Activated CD8-positive, alpha-beta T cell treated with anti-CD3 and anti-CD28 coated beads for 36 hours (primary cell): ENCODE data around the gene SHC4. TPM values are rescaled to one million over a fixed set of nuclear protein-coding genes. Genes with fewer than 3 reads are reported as not detected.

Experiments used
- ATAC-seq: fragments of 200-7000 bp; cut with Tn5 transposase; one replicate; pipeline ENCODE4 v1.10.0; 2021; ENCODE audit warnings: mild to moderate bottlenecking, moderate library complexity
- CTCF ChIA-PET: fragments of 350-600 bp; sonication (Branson Sonifier 250); formaldehyde crosslinking; loops from one replicate; lab custom pipeline; 2021; ENCODE audit warnings: antibody characterized with exemption; lab: Charles Lee
- POLR2A ChIA-PET: fragments of 350-600 bp; sonication (Branson Sonifier 250); formaldehyde crosslinking; loops from one replicate; lab custom pipeline; 2021; ENCODE audit warnings: antibody characterized with exemption; lab: Charles Lee
- DNase-seq: peaks from one replicate; pipeline ENCODE4 v3.0.0-alpha.2; 2020
- H3K27ac Mint-ChIP-seq: one replicate; pipeline ENCODE4 v1.8.0; 2021; ENCODE audit warnings: mild to moderate bottlenecking, mixed read lengths
- H3K27me3 Mint-ChIP-seq: one replicate; pipeline ENCODE4 v1.8.0; 2021; ENCODE audit warnings: mixed read lengths
- H3K36me3 Mint-ChIP-seq: one replicate; pipeline ENCODE4 v1.8.0; 2021; ENCODE audit warnings: low read depth, mixed read lengths
- H3K4me1 Mint-ChIP-seq: one replicate; pipeline ENCODE4 v1.8.0; 2021; ENCODE audit warnings: low read depth, mixed read lengths
- H3K4me3 Mint-ChIP-seq: one replicate; pipeline ENCODE4 v1.8.0; 2021; ENCODE audit warnings: mild to moderate bottlenecking, moderate library complexity, mixed read lengths
- H3K9me3 Mint-ChIP-seq: one replicate; pipeline ENCODE4 v1.8.0; 2021; ENCODE audit warnings: mixed read lengths
- CTCF ChIP-seq: fragments of 200-600 bp; IDR thresholded peaks from one replicate; pipeline ENCODE4 v1.8.0; 2022; ENCODE audit warnings: antibody characterized with exemption, mild to moderate bottlenecking
- intact Hi-C: fragments of 100-400 bp; cut with micrococcal nuclease; formaldehyde crosslinking; loops from one replicate; pipeline ENCODE4 v1.10.0; 2022
- total RNA-seq, 2 experiments: library from RNA; stranded (reverse); gene quantifications; one replicate each; pipeline ENCODE4 v1.2.3, GENCODE V29; 2021

Gene SHC4
- total RNA-seq, 2 experiments from 2014 or later = 2.5 TPM

GRCh38 chr15:48814286-48814685, 149.4 kb downstream of the SHC4 start:
- H3K4me1 Mint-ChIP-seq = peaks cover 15% of the 10 kb centered on the region
- H3K4me3 Mint-ChIP-seq = no peak overlapping the region
- CTCF ChIA-PET = no interaction called here
- peaks cover 10% of the 10 kb centered on the region for H3K36me3 Mint-ChIP-seq
- H3K9me3 Mint-ChIP-seq = no peaks in the 10 kb centered on the region
- DNase-seq (peak; percentile 11), ATAC-seq (no peak)
- H3K27ac Mint-ChIP-seq = no peak overlapping the region
- POLR2A ChIA-PET = no interaction called here
- TF ChIP-seq CTCF = no peak
- intact Hi-C loops = no loop called here
- H3K27me3 Mint-ChIP-seq = peaks cover 2% of the 10 kb centered on the region

- ChIA-PET CTCF (interaction anchor here (0.7 to 2.4 kb wide), 7 partner anchors 10 to 334 kb away, joined by 3 to 13 read pairs (median 3); partner anchors contain the start of gene EID1), POLR2A (interaction anchor here (0.8 to 1.9 kb wide), 10 partner anchors 10 to 479 kb away, joined by 3 to 9 read pairs (median 4); partner anchors contain the start of gene COPS2)
- ATAC-seq = no peak
- peaks cover 25% of the 10 kb centered on the region for H3K4me1 Mint-ChIP-seq
- TF ChIP-seq CTCF = no peak
- no peaks in the 10 kb centered on the region for H3K9me3 Mint-ChIP-seq
- DNase-seq = peak; percentile 12
- H3K4me3 Mint-ChIP-seq = peak overlapping the region; percentile 96
- intact Hi-C loops = no loop called here
- peaks cover 2% of the 10 kb centered on the region for H3K27me3 Mint-ChIP-seq
- no peak overlapping the region for H3K27ac Mint-ChIP-seq
- peaks cover 17% of the 10 kb centered on the region for H3K36me3 Mint-ChIP-seq
Measured at GRCh38 chr15:48811325-48811958, 152.3 kb downstream of the SHC4 start.

- Mint-ChIP-seq H3K36me3 (peaks cover 23% of the 10 kb centered on the region), H3K4me1 (peaks cover 29% of the 10 kb centered on the region), H3K9me3 (no peaks in the 10 kb centered on the region), H3K27me3 (peaks cover 2% of the 10 kb centered on the region), H3K4me3 (peak within 1 kb of the TSS; percentile 96), H3K27ac (peak within 1 kb of the TSS; percentile 96)
- ATAC-seq = peak; percentile 97
- intact Hi-C loops = no loop called here
- CTCF ChIA-PET = interaction anchor here (0.7 to 2.4 kb wide), 6 partner anchors 9 to 335 kb away, joined by 3 to 13 read pairs (median 3); partner anchors contain the start of gene EID1
- peak; percentile 99 for DNase-seq
- POLR2A ChIA-PET = interaction anchor here (0.8 to 1.9 kb wide), 10 partner anchors 9 to 478 kb away, joined by 3 to 9 read pairs (median 4); partner anchors contain the start of gene COPS2
- TF ChIP-seq CTCF = no peak
Measured at GRCh38 chr15:48810414-48811324, 153.1 kb downstream of the SHC4 start, which contains the start of gene CEP152. Gene CEP152, minus strand, starts transcription at chr15:48811069. Its CDS starts 5,420 bp downstream, at chr15:48805649.

GRCh38 chr15:48806151-48806550, 157.6 kb downstream of the SHC4 start:
- POLR2A ChIA-PET = interaction anchor here (1.0 to 1.5 kb wide), 2 partner anchors 155 to 339 kb away, joined by 3 read pairs; no protein-coding TSS in a partner anchor
- DNase-seq (no peak), ATAC-seq (no peak)
- H3K9me3 Mint-ChIP-seq = no peaks in the 10 kb centered on the region
- H3K4me3 Mint-ChIP-seq = no peak overlapping the region
- intact Hi-C loops = no loop called here
- TF ChIP-seq CTCF = no peak
- H3K4me1 Mint-ChIP-seq = peaks cover 31% of the 10 kb centered on the region
- H3K36me3 Mint-ChIP-seq = peaks cover 41% of the 10 kb centered on the region
- H3K27ac Mint-ChIP-seq = no peak overlapping the region
- CTCF ChIA-PET = interaction anchor here (1.1 kb wide), 1 partner anchor 18 kb away, joined by 3 read pairs; no protein-coding TSS in a partner anchor
- no peaks in the 10 kb centered on the region for H3K27me3 Mint-ChIP-seq
